Upper lobe of left lung (tissue), 4 donors: Measurements from ENCODE around the gene KCNAB3.

Experiments
- CTCF ChIP-seq, 6 experiments: fragments of 450-650 bp in 4 of 6; fragments of 200-600 bp in 2 of 6; sonication (generic) in 2 of 6; IDR thresholded peaks; one replicate each; pipeline ENCODE4 v1.5.1; 2016 to 2019; ENCODE audit warnings: antibody characterized with exemption in 6 of 6
- EP300 ChIP-seq, 4 donors: sonication (generic); formaldehyde crosslinking; IDR thresholded peaks; one replicate each; pipeline ENCODE4 v1.5.1; 2017; ENCODE audit warnings: antibody characterized with exemption in 4 of 4, control low read depth in 2 of 4
- POLR2A ChIP-seq, 4 donors: fragments of 450-650 bp; IDR thresholded peaks; one replicate each; pipeline ENCODE4 v1.5.1; 2016 to 2017; ENCODE audit warnings: antibody characterized with exemption in 4 of 4, mild to moderate bottlenecking in 2 of 4
- POLR2AphosphoS5 ChIP-seq, 2 donors: sonication (generic); formaldehyde crosslinking; IDR thresholded peaks; one replicate each; pipeline ENCODE4 v1.5.1; 2017; ENCODE audit warnings: antibody characterized with exemption in 2 of 2

- no peak for TF ChIP-seq CTCF (IDR thresholded peaks at IDR 0.05)
- TF ChIP-seq POLR2AphosphoS5 (IDR thresholded peaks at IDR 0.05) = no peak
- no peak for TF ChIP-seq POLR2A (IDR thresholded peaks at IDR 0.05)
- TF ChIP-seq EP300 (IDR thresholded peaks at IDR 0.05) = no peak
Measured at GRCh38 chr17:7882629-7883028, 47.0 kb downstream of the KCNAB3 start.
